Suprapubic skin (tissue), 4 donors: ENCODE measurements around the gene ERC2. TPM values are rescaled to one million over a fixed set of nuclear protein-coding genes. Genes with fewer than 3 reads are reported as not detected.

ENCODE experiments used
- DNase-seq, 2 donors: peaks; one replicate each; pipeline ENCODE4 v3.0.0-alpha.2; 2019; ENCODE audit warnings: low spot score in 2 of 2
- H3K27ac ChIP-seq: fragments of 200-600 bp; sonication (generic); one replicate; pipeline ENCODE4 v1.5.1; 2019
- H3K27me3 ChIP-seq: fragments of 200-600 bp; sonication (generic); one replicate; pipeline ENCODE4 v1.5.1; 2019
- H3K36me3 ChIP-seq: fragments of 200-600 bp; sonication (generic); one replicate; pipeline ENCODE4 v1.5.1; 2019
- H3K4me1 ChIP-seq: fragments of 200-600 bp; sonication (generic); one replicate; pipeline ENCODE4 v1.5.1; 2019
- H3K4me3 ChIP-seq: fragments of 200-600 bp; sonication (generic); one replicate; pipeline ENCODE4 v1.5.1; 2019; ENCODE audit warnings: mild to moderate bottlenecking
- H3K9me3 ChIP-seq: fragments of 200-600 bp; sonication (generic); one replicate; pipeline ENCODE4 v1.5.1; 2019
- EP300 ChIP-seq: sonication (generic); formaldehyde crosslinking; IDR thresholded peaks from one replicate; pipeline ENCODE4 v1.6.1; 2017; ENCODE audit warnings: antibody characterized with exemption
- POLR2A ChIP-seq, 2 donors: fragments of 450-650 bp; IDR thresholded peaks; one replicate each; pipeline ENCODE4 v1.6.1; 2017; ENCODE audit warnings: antibody characterized with exemption in 2 of 2, mild to moderate bottlenecking in 2 of 2, moderate library complexity in 2 of 2
- POLR2AphosphoS5 ChIP-seq, 3 donors: sonication (generic); formaldehyde crosslinking; IDR thresholded peaks; one replicate each; pipeline ENCODE4 v1.6.1; 2017; ENCODE audit warnings: antibody characterized with exemption in 3 of 3
- WGBS: methylation state at CpG from one replicate; pipeline ENCODE4 v1.1.5; 2018; 5-methylcytosine and 5-hydroxymethylcytosine counted together
- total RNA-seq, 4 donors: library from RNA; depleted of rRNA; stranded (reverse); fragments of >200 nt; gene quantifications; one replicate each; pipeline ENCODE4 v1.1.0, GENCODE V29; 2016
- TF ChIP-seq, protein P1 (sequence below), 2 donors: fragments of 200-600 bp in 1 of 2; fragments of 450-650 bp in 1 of 2; sonication (generic) in 1 of 2; IDR thresholded peaks; one replicate each; pipeline ENCODE4 v1.5.1; 2016 to 2019; ENCODE audit warnings: antibody characterized with exemption in 2 of 2, mild to moderate bottlenecking in 1 of 2, moderate library complexity in 1 of 2

The ERC2 gene
- total RNA-seq, 4 donors from 2014 or later: 0.21 TPM; not detected in 3

DNA sequence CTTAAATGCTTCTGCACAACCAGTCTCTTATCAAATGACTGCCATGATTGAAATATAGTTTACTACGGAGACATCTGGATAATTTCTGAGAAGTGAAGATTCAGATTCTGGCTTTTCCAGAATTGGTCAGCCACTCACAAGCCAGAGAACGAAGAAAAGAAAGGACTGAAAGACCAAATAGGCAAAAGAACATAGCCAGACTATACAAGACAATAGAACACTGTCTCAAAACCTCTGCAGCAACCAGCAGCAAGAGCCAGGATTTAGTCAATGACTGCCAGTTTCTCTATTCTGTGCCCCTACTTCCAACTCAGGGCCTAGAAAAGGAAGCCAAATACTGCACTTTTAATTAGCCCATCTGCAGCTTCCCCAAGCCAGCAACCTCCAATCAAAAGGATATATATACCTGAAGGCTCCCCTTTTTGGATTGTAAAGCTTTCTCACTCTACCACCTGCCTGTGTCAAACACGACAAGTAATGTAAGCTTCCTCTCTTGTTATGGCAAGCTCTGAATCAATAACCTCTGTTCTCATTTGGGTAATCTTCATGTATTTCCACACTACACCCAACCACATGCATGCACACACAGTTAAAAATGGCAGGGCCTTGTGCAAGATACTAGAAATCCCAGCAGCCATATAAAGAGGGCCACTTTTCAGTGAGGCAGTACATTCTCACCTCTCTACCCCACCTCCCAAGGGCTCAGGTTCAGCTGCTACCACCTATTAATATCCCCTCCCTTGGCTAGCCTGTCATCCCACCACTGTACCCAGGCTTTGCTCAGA, 97.1 kb downstream of the ERC2 start:
- no peaks in the 10 kb centered on the region for H3K27me3 ChIP-seq
- no peak for DNase-seq
- H3K36me3 ChIP-seq: no peaks in the 10 kb centered on the region
- no peaks in the 10 kb centered on the region for H3K4me1 ChIP-seq
- TF ChIP-seq EP300 (no peak), POLR2AphosphoS5 (IDR thresholded peaks at IDR 0.05) (no peak), POLR2A (IDR thresholded peaks at IDR 0.05) (no peak)
- TF ChIP-seq, protein P1, sequence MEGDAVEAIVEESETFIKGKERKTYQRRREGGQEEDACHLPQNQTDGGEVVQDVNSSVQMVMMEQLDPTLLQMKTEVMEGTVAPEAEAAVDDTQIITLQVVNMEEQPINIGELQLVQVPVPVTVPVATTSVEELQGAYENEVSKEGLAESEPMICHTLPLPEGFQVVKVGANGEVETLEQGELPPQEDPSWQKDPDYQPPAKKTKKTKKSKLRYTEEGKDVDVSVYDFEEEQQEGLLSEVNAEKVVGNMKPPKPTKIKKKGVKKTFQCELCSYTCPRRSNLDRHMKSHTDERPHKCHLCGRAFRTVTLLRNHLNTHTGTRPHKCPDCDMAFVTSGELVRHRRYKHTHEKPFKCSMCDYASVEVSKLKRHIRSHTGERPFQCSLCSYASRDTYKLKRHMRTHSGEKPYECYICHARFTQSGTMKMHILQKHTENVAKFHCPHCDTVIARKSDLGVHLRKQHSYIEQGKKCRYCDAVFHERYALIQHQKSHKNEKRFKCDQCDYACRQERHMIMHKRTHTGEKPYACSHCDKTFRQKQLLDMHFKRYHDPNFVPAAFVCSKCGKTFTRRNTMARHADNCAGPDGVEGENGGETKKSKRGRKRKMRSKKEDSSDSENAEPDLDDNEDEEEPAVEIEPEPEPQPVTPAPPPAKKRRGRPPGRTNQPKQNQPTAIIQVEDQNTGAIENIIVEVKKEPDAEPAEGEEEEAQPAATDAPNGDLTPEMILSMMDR (IDR thresholded peaks at IDR 0.05): no peak
- 65% methylated on average over 3 of the region's 3 CpGs for WGBS
- H3K27ac ChIP-seq: no peak overlapping the region
- H3K4me3 ChIP-seq: no peak overlapping the region
- no peaks in the 10 kb centered on the region for H3K9me3 ChIP-seq

DNA sequence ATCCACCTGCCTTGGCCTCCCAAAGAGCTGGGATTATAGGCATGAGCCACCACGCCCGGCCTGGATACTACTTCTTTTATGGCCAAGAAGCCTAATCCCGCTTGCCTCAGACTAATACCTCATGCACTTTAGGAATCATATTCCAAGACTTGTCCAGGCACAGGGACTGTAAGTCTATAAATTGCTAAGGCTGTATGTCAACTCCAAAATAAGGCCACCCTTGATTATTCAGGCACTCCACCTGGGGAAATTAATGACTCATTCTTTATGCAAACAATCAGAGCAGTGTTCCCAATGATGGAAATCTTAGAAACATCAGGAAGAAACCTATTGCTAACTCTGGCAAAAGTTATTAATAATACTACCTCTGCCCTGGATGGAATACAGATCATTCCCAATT, 98.4 kb downstream of the ERC2 start:
- DNase-seq: no peak
- no peak overlapping the region for H3K4me3 ChIP-seq
- TF ChIP-seq POLR2AphosphoS5 (IDR thresholded peaks at IDR 0.05) (no peak), EP300 (no peak), POLR2A (IDR thresholded peaks at IDR 0.05) (no peak)
- TF ChIP-seq, protein P1 (IDR thresholded peaks at IDR 0.05): no peak
- no peaks in the 10 kb centered on the region for H3K36me3 ChIP-seq
- H3K9me3 ChIP-seq: no peaks in the 10 kb centered on the region
- no peak overlapping the region for H3K27ac ChIP-seq
- H3K27me3 ChIP-seq: no peaks in the 10 kb centered on the region
- H3K4me1 ChIP-seq: no peaks in the 10 kb centered on the region
- WGBS: 67% methylated on average over 3 of the region's 3 CpGs

DNA sequence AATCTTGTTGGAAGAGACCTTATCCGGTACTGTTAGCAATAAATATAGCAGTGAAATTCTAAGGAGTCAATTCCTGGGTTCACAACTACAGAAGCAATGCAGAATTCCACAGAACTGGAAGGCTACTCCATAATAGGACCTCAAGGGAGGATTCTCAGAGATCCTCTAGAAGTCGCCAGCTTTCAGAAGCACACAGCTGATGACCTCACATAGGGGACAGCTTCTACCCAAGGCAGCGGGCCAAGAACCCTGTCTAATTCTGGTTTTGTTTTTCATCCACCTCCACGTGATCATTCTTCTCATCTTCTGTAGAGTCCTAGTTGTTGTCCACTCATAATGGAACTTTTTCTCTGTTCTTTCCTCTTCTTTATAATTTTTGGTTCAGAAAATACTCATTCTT, 99.4 kb downstream of the ERC2 start:
- Histone ChIP-seq H3K27me3 (no peaks in the 10 kb centered on the region), H3K27ac (no peak overlapping the region), H3K4me1 (no peaks in the 10 kb centered on the region), H3K9me3 (no peaks in the 10 kb centered on the region), H3K36me3 (no peaks in the 10 kb centered on the region), H3K4me3 (no peak overlapping the region)
- WGBS: 65% methylated on average over 4 of the region's 4 CpGs
- TF ChIP-seq EP300: no peak
- no peak for TF ChIP-seq POLR2AphosphoS5 (IDR thresholded peaks at IDR 0.05)
- TF ChIP-seq, protein P1 (IDR thresholded peaks at IDR 0.05): no peak
- TF ChIP-seq POLR2A (IDR thresholded peaks at IDR 0.05): no peak
- no peak for DNase-seq

DNA sequence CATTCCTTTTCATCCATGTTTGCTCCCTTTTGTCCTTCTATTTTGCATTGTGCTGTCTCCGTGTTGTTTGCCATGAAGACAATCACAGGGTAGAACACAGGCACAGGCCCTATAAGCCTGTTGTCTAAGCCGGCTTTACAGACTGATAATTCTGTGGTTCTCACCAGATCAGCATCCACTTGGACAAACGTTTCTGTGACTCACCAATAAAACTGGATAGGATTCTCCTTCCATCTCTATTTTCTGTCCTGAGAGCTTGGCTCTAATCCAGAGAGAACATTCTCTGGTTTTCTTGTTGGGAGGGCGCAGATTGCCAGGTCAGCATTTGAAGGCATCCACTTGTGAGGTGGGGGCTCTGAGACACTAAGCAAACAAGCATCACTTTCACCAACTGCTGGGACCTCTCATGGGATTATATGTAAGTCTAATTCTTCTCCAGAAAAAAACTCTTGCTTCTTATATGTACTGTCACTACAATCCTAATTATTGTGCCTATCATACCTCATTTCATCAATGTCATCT, 101.6 kb downstream of the ERC2 start:
- no peak for TF ChIP-seq POLR2A (IDR thresholded peaks at IDR 0.05)
- TF ChIP-seq, protein P1 (IDR thresholded peaks at IDR 0.05): no peak
- no peak for TF ChIP-seq POLR2AphosphoS5 (IDR thresholded peaks at IDR 0.05)
- no peak for TF ChIP-seq EP300
- Histone ChIP-seq H3K9me3 (no peaks in the 10 kb centered on the region), H3K27me3 (no peaks in the 10 kb centered on the region), H3K36me3 (no peaks in the 10 kb centered on the region), H3K27ac (no peak overlapping the region), H3K4me3 (no peak overlapping the region), H3K4me1 (no peaks in the 10 kb centered on the region)
- no peak for DNase-seq
- WGBS: 77% methylated on average over 4 of the region's 4 CpGs

DNA sequence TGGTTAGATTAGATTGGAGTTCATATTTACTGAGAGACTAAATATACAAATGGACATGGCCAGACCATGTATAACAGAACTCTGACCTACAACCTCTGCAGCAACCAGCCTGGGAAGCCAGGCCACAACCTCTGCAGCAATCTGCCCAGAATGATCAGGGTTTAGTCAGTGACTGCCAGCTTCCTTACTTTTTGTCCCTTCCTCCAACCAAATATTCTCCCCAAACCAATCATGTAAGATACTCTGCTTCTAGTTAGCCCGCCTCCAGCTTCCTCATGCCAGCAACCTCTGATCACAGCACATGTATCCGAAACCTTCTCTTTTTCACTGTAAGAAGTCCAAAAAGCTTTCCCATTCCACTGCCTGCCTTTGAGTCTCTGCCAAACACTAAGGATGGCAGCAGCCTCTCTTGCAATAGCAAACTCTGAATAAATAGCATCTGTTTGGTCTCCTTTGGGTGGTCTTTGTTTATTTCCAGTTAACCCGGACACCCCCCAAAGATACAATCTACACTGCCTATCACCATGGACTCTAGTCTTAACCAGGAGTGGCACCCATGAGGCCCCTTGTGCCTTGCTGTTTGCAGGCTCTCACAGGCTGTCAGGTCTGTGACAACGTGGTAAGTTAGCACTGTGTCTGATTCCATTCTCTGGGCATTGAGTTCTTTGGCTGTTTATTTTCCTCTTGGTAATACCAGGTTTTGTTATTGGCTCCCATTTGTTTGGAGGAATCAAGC, 102.2 kb downstream of the ERC2 start:
- H3K4me1 ChIP-seq: no peaks in the 10 kb centered on the region
- 65% methylated on average over 4 of the region's 4 CpGs for WGBS
- no peaks in the 10 kb centered on the region for H3K27me3 ChIP-seq
- no peak for TF ChIP-seq POLR2A (IDR thresholded peaks at IDR 0.05)
- TF ChIP-seq, protein P1 (IDR thresholded peaks at IDR 0.05): no peak
- TF ChIP-seq EP300: no peak
- no peak for TF ChIP-seq POLR2AphosphoS5 (IDR thresholded peaks at IDR 0.05)
- H3K4me3 ChIP-seq: no peak overlapping the region
- no peak for DNase-seq
- H3K27ac ChIP-seq: no peak overlapping the region
- no peaks in the 10 kb centered on the region for H3K36me3 ChIP-seq
- H3K9me3 ChIP-seq: no peaks in the 10 kb centered on the region
